Mononuclear cell (primary cell): ENCODE results near the gene RPS6KA1. TPM values are rescaled to one million over a fixed set of nuclear protein-coding genes. Genes with fewer than 3 reads are reported as not detected.
A peak's percentile ranks its signal among the peaks of the same experiment; 100 is the strongest.

ENCODE experiments used
- H3K27me3 ChIP-seq: 2 replicates; pipeline ENCODE4 v1.6.0; 2011; ENCODE audit warnings: low read length, control low read depth; ENCODE audit not compliant: insufficient read depth
- H3K4me1 ChIP-seq: 2 replicates; pipeline ENCODE4 v1.5.1; 2011; ENCODE audit warnings: mild to moderate bottlenecking, low read length, control low read depth; ENCODE audit not compliant: insufficient read depth
- H3K4me3 ChIP-seq: 2 replicates; pipeline ENCODE4 v1.5.1; 2011; ENCODE audit warnings: mild to moderate bottlenecking, low read length, moderate library complexity
- H3K9me3 ChIP-seq: 2 replicates; pipeline ENCODE4 v1.5.1; 2011; ENCODE audit warnings: low read depth, mild to moderate bottlenecking, control low read depth, low read length
- total RNA-seq: library from RNA; depleted of rRNA; stranded (reverse); fragments of >200 nt; gene quantifications from one replicate; pipeline ENCODE4 v1.2.3, GENCODE V29; 2012

Gene RPS6KA1
- total RNA-seq, 1 donor, result 49.2 TPM

- H3K4me1 ChIP-seq, result peaks cover 87% of the 10 kb centered on the region
- H3K27me3 ChIP-seq, result no peaks in the 10 kb centered on the region
- no peak overlapping the region for H3K4me3 ChIP-seq
- no peaks in the 10 kb centered on the region for H3K9me3 ChIP-seq
Measured at GRCh38 chr1:26540351-26540750, 10.8 kb downstream of the RPS6KA1 start.

GRCh38 chr1:26541431-26541815 lies 11.9 kb downstream of the RPS6KA1 start:
- Histone ChIP-seq H3K4me3 (peak overlapping the region; percentile 17), H3K27me3 (no peaks in the 10 kb centered on the region), H3K4me1 (peaks cover 92% of the 10 kb centered on the region), H3K9me3 (no peaks in the 10 kb centered on the region)

GRCh38 chr1:26541816-26542711 lies 12.5 kb downstream of the RPS6KA1 start:
- Histone ChIP-seq H3K9me3 (no peaks in the 10 kb centered on the region), H3K27me3 (no peaks in the 10 kb centered on the region), H3K4me1 (peaks cover 99% of the 10 kb centered on the region), H3K4me3 (peak overlapping the region; percentile 42)

GRCh38 chr1:26542771-26543451 lies 13.3 kb downstream of the RPS6KA1 start:
- H3K27me3 ChIP-seq, result no peaks in the 10 kb centered on the region
- H3K9me3 ChIP-seq, result no peaks in the 10 kb centered on the region
- peaks cover 99% of the 10 kb centered on the region for H3K4me1 ChIP-seq
- peak overlapping the region; percentile 42 for H3K4me3 ChIP-seq

GRCh38 chr1:26543462-26543861 lies 13.9 kb downstream of the RPS6KA1 start:
- no peaks in the 10 kb centered on the region for H3K9me3 ChIP-seq
- H3K4me3 ChIP-seq, result peak overlapping the region; percentile 42
- H3K27me3 ChIP-seq, result no peaks in the 10 kb centered on the region
- H3K4me1 ChIP-seq, result peaks cover 99% of the 10 kb centered on the region

GRCh38 chr1:26544126-26544525 lies 14.6 kb downstream of the RPS6KA1 start:
- Histone ChIP-seq H3K27me3 (no peaks in the 10 kb centered on the region), H3K4me1 (peaks cover 97% of the 10 kb centered on the region), H3K4me3 (peak overlapping the region; percentile 42), H3K9me3 (no peaks in the 10 kb centered on the region)

- Histone ChIP-seq H3K27me3 (no peaks in the 10 kb centered on the region), H3K9me3 (no peaks in the 10 kb centered on the region), H3K4me1 (peaks cover 78% of the 10 kb centered on the region), H3K4me3 (peak overlapping the region; percentile 93)
Measured at GRCh38 chr1:26545969-26546323, 16.4 kb downstream of the RPS6KA1 start.

- peaks cover 74% of the 10 kb centered on the region for H3K4me1 ChIP-seq
- no peaks in the 10 kb centered on the region for H3K9me3 ChIP-seq
- H3K4me3 ChIP-seq, result peak overlapping the region; percentile 93
- H3K27me3 ChIP-seq, result no peaks in the 10 kb centered on the region
Measured at GRCh38 chr1:26546375-26546774, 16.8 kb downstream of the RPS6KA1 start.

GRCh38 chr1:26546819-26547218 lies 17.3 kb downstream of the RPS6KA1 start:
- Histone ChIP-seq H3K4me3 (peak overlapping the region; percentile 93), H3K9me3 (no peaks in the 10 kb centered on the region), H3K4me1 (peaks cover 70% of the 10 kb centered on the region), H3K27me3 (no peaks in the 10 kb centered on the region)

GRCh38 chr1:26548841-26549240 lies 19.3 kb downstream of the RPS6KA1 start:
- Histone ChIP-seq H3K9me3 (no peaks in the 10 kb centered on the region), H3K4me3 (no peak overlapping the region), H3K27me3 (no peaks in the 10 kb centered on the region), H3K4me1 (peaks cover 61% of the 10 kb centered on the region)

- no peaks in the 10 kb centered on the region for H3K9me3 ChIP-seq
- H3K4me1 ChIP-seq, result peaks cover 52% of the 10 kb centered on the region
- H3K4me3 ChIP-seq, result no peak overlapping the region
- H3K27me3 ChIP-seq, result no peaks in the 10 kb centered on the region
Measured at GRCh38 chr1:26550946-26551345, 21.4 kb downstream of the RPS6KA1 start.

GRCh38 chr1:26552720-26553119 lies 23.2 kb downstream of the RPS6KA1 start:
- H3K4me3 ChIP-seq, result no peak overlapping the region
- no peaks in the 10 kb centered on the region for H3K27me3 ChIP-seq
- no peaks in the 10 kb centered on the region for H3K9me3 ChIP-seq
- peaks cover 34% of the 10 kb centered on the region for H3K4me1 ChIP-seq

GRCh38 chr1:26553942-26554682 lies 24.6 kb downstream of the RPS6KA1 start:
- Histone ChIP-seq H3K4me3 (no peak overlapping the region), H3K4me1 (peaks cover 22% of the 10 kb centered on the region), H3K27me3 (no peaks in the 10 kb centered on the region), H3K9me3 (no peaks in the 10 kb centered on the region)

GRCh38 chr1:26554781-26555180 lies 25.2 kb downstream of the RPS6KA1 start:
- Histone ChIP-seq H3K4me3 (no peak overlapping the region), H3K4me1 (peaks cover 22% of the 10 kb centered on the region), H3K9me3 (no peaks in the 10 kb centered on the region), H3K27me3 (no peaks in the 10 kb centered on the region)

- no peaks in the 10 kb centered on the region for H3K9me3 ChIP-seq
- H3K27me3 ChIP-seq, result no peaks in the 10 kb centered on the region
- H3K4me3 ChIP-seq, result no peak overlapping the region
- peaks cover 22% of the 10 kb centered on the region for H3K4me1 ChIP-seq
Measured at GRCh38 chr1:26555550-26555981, 26.0 kb downstream of the RPS6KA1 start.
